Measurements from ENCODE around the gene ULK2.

Gene ULK2

DNA sequence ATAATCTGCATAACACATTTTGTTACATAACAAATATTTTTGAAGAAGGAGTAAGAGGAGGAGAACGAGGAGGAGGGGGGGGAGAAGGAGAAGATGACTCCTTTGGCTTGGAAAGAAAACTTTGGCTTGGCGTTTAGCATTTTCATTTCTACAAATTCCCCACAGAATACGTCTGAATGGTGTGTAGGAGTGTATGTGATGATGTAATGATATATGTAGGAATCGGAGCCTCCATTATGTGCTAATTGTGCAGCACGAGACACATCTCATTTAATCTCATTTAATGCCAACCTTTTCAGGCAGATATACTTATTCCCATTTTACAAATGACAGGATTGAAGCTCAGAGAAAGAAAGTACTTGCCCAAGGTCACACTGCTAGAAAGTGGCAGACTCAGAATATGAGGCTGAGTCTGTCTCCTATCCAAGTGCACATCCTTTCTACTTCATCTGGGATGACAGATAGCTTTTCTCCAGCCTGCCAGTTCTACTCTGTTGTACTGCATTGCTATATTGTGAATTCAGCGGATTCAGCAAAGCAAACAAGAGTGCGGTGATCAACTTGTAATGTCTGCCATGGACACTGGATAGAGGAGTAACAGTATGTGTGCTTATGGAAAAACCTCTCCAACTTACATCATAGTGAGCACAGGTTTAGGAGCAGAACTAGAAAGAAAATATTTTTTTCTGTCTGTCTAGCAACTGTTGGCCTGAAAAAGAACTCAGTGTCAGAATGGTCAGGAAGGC lies 140.9 kb downstream of the ULK2 start:
- DNase-seq (ENCODE audit: low read depth): no peak

GRCh38 chr17:19725486-19725885 lies 142.2 kb downstream of the ULK2 start:
- DNase-seq (ENCODE audit: low read depth): no peak

GRCh38 chr17:19724501-19725420 lies 143.0 kb downstream of the ULK2 start:
- DNase-seq (ENCODE audit: low read depth): no peak

- no peak for DNase-seq (ENCODE audit: low read depth)
These were observed 143.8 kb downstream of the ULK2 start for GRCh38 chr17:19723964-19724363.
